Left ventricle myocardium inferior (tissue), 1 donor: Measurements from ENCODE around the gene ELN. TPM values are rescaled to one million over a fixed set of nuclear protein-coding genes. Genes with fewer than 3 reads are reported as not detected.

Source experiments
- DNase-seq: peaks from one replicate; pipeline ENCODE4 v3.0.0-alpha.2; 2020
- H3K27ac ChIP-seq: fragments of 200-600 bp; replicated peaks from 2 replicates; pipeline ENCODE4 v1.8.0; 2021
- H3K27me3 ChIP-seq: fragments of 200-600 bp; 2 replicates; pipeline ENCODE4 v1.8.0; 2021; ENCODE audit warnings: low read depth
- H3K36me3 ChIP-seq: fragments of 200-600 bp; 2 replicates; pipeline ENCODE4 v1.8.0; 2021
- H3K4me1 ChIP-seq: fragments of 200-600 bp; 2 replicates; pipeline ENCODE4 v1.8.0; 2021
- H3K4me3 ChIP-seq: fragments of 200-600 bp; 2 replicates; pipeline ENCODE4 v1.8.0; 2021; ENCODE audit warnings: mild to moderate bottlenecking, moderate library complexity
- H3K9me3 ChIP-seq: fragments of 200-600 bp; replicated peaks from 2 replicates; pipeline ENCODE4 v1.8.0; 2021
- CTCF ChIP-seq: fragments of 200-600 bp; IDR thresholded peaks from 2 replicates; pipeline ENCODE4 v1.8.0; 2021; ENCODE audit warnings: antibody characterized with exemption, mild to moderate bottlenecking, borderline replicate concordance
- intact Hi-C: fragments of 100-400 bp; cut with micrococcal nuclease; formaldehyde crosslinking; loops from one replicate; pipeline ENCODE4 v1.11.0; 2022
- total RNA-seq: library from RNA; stranded (reverse); fragmentation: NEBNext Ultra II Directional; extraction: Animal tissue kit (Norgen Biotek cat#: 25700); gene quantifications from one replicate; pipeline ENCODE4 v1.2.1, GENCODE V29; 2021
- donor health status: DM: no; HTN: yes; CAD: no; lungs with severe emphysema.

The ELN gene
- total RNA-seq, 1 donor from 2014 or later = 51.6 TPM

GRCh38 chr7:74023786-74024185 is 4.2 kb upstream of the ELN start:
- peaks cover 53% of the 10 kb centered on the region for H3K4me1 ChIP-seq
- no peaks in the 10 kb centered on the region for H3K9me3 ChIP-seq
- intact Hi-C loops = loop anchor here (10.0 kb wide), 1 partner anchor 159 kb away; the partner anchor contains the start of gene TMEM270
- H3K36me3 ChIP-seq = no peaks in the 10 kb centered on the region
- peaks cover 64% of the 10 kb centered on the region for H3K27me3 ChIP-seq
- no peak for DNase-seq
- TF ChIP-seq CTCF = no peak
- H3K4me3 ChIP-seq = no peak overlapping the region
- peak overlapping the region; percentile 54 for H3K27ac ChIP-seq

DNA sequence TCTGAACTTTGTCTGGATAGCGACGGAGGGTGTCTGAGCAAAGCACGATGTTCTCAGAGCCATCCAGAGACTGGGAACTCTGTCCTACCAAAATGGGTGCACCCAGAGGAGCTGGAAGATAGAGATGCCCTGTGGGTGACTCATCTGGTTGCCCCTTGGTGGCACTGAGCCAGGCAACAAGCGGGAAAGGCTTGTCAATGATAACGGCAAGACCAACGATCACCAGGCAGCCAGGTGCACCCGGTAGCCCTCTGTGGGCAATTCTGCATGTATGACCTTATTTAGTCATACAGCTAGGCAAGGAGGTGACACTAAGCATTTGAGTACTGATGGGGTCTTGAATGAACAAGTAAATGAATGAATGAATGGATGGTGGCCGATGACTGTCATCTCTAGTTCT is 2.8 kb upstream of the ELN start:
- H3K4me3 ChIP-seq = no peak overlapping the region
- H3K4me1 ChIP-seq = peaks cover 67% of the 10 kb centered on the region
- intact Hi-C loops = loop anchor here (5.0 to 10.0 kb wide), 2 partner anchors 143 to 160 kb away; partner anchors contain the start of gene TMEM270
- peaks cover 76% of the 10 kb centered on the region for H3K27me3 ChIP-seq
- DNase-seq = no peak
- no peaks in the 10 kb centered on the region for H3K36me3 ChIP-seq
- no peaks in the 10 kb centered on the region for H3K9me3 ChIP-seq
- TF ChIP-seq CTCF = no peak
- H3K27ac ChIP-seq = no peak overlapping the region

DNA sequence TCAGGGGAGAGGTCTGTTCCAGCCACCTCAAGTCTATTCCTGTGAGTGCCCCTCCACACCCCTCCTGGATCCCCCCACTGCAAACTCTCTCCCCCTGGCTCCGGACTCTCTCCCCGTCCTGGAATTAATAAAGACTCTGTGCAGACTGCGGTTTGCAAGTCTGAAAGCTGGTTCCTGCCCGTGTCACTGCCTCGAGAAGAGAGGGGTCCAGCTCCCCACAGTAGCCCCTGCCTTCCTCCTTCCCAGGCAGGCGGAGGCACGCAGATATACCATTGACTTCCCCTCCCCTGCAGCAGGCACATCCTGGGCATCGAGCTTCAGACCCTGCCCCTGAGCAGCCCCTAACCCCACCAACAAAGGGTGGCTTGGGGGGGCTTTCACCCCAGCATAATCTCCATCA is 2.2 kb upstream of the ELN start:
- Histone ChIP-seq H3K27ac (no peak overlapping the region), H3K4me3 (no peak overlapping the region), H3K27me3 (peaks cover 76% of the 10 kb centered on the region), H3K4me1 (peaks cover 68% of the 10 kb centered on the region), H3K9me3 (no peaks in the 10 kb centered on the region), H3K36me3 (no peaks in the 10 kb centered on the region)
- no peak for DNase-seq
- TF ChIP-seq CTCF = no peak
- intact Hi-C loops = loop anchor here (5.0 to 10.0 kb wide), 2 partner anchors 143 to 161 kb away; partner anchors contain the start of gene TMEM270

DNA sequence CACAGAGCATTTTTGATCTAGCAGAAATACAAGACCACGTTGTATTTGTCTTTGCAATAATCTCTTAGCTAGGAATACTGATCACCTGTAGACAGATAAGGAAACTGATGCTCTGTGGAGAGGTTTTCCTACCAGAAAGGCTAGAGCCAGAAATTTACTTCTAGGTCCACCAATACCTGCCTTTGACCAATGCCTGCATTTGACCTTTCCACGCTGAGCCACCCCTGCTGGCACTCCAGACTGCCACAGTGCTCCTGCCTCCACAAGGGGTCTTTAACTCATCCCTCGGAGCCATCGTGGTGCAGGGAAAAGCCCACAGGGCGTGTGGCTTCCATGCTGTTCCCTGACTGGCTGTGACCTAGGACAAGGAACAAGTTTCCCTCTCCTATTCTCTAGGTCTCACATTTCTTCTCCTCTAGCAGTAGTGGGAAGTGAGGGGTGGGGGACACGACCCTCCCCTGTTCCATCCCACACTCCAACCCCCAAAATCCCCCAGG is 1.5 kb upstream of the ELN start:
- no peaks in the 10 kb centered on the region for H3K36me3 ChIP-seq
- no peaks in the 10 kb centered on the region for H3K9me3 ChIP-seq
- peaks cover 71% of the 10 kb centered on the region for H3K27me3 ChIP-seq
- H3K4me3 ChIP-seq = no peak overlapping the region
- intact Hi-C loops = loop anchor here (5.0 to 10.0 kb wide), 2 partner anchors 144 to 162 kb away; partner anchors contain the start of gene TMEM270
- no peak for TF ChIP-seq CTCF
- H3K27ac ChIP-seq = peak overlapping the region; percentile 88
- DNase-seq = no peak
- H3K4me1 ChIP-seq = peaks cover 70% of the 10 kb centered on the region

DNA sequence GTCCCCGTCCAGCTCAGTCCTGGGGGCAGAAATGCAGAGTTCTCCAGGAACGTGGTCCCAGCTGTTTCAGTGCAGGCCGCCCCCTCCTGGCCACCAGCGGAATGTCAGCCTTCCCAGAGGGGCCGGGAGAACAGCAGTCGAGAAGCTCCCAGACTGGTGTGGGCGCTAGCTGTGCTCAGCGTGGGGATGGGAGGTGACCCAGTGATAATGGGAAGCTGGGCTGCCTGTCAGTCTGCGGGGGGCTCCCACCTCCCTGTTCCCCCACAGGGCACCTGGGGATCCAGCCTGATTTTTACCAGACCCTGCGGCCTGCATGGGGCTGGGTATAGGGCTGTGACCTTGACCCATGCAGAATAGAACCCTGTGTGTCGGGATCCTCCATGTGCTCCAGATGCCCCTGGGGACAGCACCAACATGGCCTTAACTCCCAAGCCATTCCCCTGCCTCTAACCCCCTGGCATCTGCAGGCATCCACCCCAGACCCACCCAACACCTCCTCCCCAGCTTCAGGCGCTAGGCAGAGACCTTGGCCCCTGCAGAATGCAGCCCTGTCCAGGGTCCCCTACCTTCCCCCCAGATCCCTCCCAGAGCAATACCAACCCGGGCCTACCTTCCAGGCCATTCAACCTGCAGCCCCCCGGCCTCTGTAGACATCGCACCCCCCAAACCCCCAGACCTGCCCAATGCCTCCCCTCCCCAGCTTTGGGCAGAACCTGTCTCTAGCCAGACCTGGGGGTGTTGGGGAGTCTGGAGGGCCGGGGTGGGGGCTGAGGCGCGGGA is 880 bp upstream of the ELN start:
- DNase-seq = peak; percentile 83
- peak overlapping the region; percentile 88 for H3K27ac ChIP-seq
- peak; percentile 97 for TF ChIP-seq CTCF
- H3K36me3 ChIP-seq = no peaks in the 10 kb centered on the region
- H3K4me1 ChIP-seq = peaks cover 68% of the 10 kb centered on the region
- H3K27me3 ChIP-seq = peaks cover 65% of the 10 kb centered on the region
- H3K4me3 ChIP-seq = peak overlapping the region; percentile 74
- H3K9me3 ChIP-seq = no peaks in the 10 kb centered on the region
- intact Hi-C loops = loop anchor here (5.0 to 10.0 kb wide), 2 partner anchors 145 to 162 kb away; partner anchors contain the start of gene TMEM270
